Coronary artery (tissue), 2 donors: ENCODE results near the gene PIK3AP1.

Source experiments
- DNase-seq: peaks from one replicate; pipeline ENCODE4 v3.0.0-alpha.2; 2017; ENCODE audit warnings: low spot score
- H3K27ac ChIP-seq, 2 donors: fragments of 200-600 bp; sonication (generic); one replicate each; pipeline ENCODE4 v1.5.1; 2016 to 2019
- H3K4me3 ChIP-seq: fragments of 200-600 bp; sonication (generic); 2 replicates; pipeline ENCODE4 v1.5.1; 2016; ENCODE audit warnings: mild to moderate bottlenecking, moderate library complexity
- CTCF ChIP-seq: fragments of 200-600 bp; sonication (generic); IDR thresholded peaks from one replicate; pipeline ENCODE4 v1.5.1; 2019; ENCODE audit warnings: antibody characterized with exemption

The PIK3AP1 gene

GRCh38 chr10:96570983-96571964, 149.0 kb downstream of the PIK3AP1 start:
- DNase-seq, result no peak
- no peak for TF ChIP-seq CTCF
- Histone ChIP-seq H3K27ac (no peak overlapping the region), H3K4me3 (no peak overlapping the region)

- DNase-seq, result no peak
- TF ChIP-seq CTCF, result no peak
- Histone ChIP-seq H3K4me3 (no peak overlapping the region), H3K27ac (no peak overlapping the region)
Observed at GRCh38 chr10:96570511-96570910, 149.8 kb downstream of the PIK3AP1 start.

- Histone ChIP-seq H3K4me3 (no peak overlapping the region), H3K27ac (no peak overlapping the region)
- DNase-seq, result no peak
- TF ChIP-seq CTCF, result no peak
Observed at GRCh38 chr10:96568402-96568801, 151.9 kb downstream of the PIK3AP1 start.

- DNase-seq, result no peak
- Histone ChIP-seq H3K27ac (no peak overlapping the region), H3K4me3 (no peak overlapping the region)
- no peak for TF ChIP-seq CTCF
Observed at GRCh38 chr10:96565774-96566173, 154.5 kb downstream of the PIK3AP1 start.

- DNase-seq, result no peak
- H3K4me3 ChIP-seq, result no peak overlapping the region
- no peak overlapping the region for H3K27ac ChIP-seq
- TF ChIP-seq CTCF, result no peak
Observed at GRCh38 chr10:96560966-96561887, 159.1 kb downstream of the PIK3AP1 start.

- Histone ChIP-seq H3K27ac (no peak overlapping the region), H3K4me3 (no peak overlapping the region)
- TF ChIP-seq CTCF, result no peak
- no peak for DNase-seq
Observed at GRCh38 chr10:96560489-96560888, 159.8 kb downstream of the PIK3AP1 start.
